Measurements from ENCODE around the gene ARGLU1.

- TF ChIP-seq NR1H2 (CRISPR knock-in tag; IDR thresholded peaks at IDR 0.05): no peak
- TF ChIP-seq ZFP1 (CRISPR knock-in tag; IDR thresholded peaks at IDR 0.05): no peak
- no peak for TF ChIP-seq E2F5 (CRISPR knock-in tag; IDR thresholded peaks at IDR 0.05)
- no peak for TF ChIP-seq EP300 (IDR thresholded peaks at IDR 0.05; ENCODE audit: low read length)
- no peak for TF ChIP-seq ZNF3 (CRISPR knock-in tag; IDR thresholded peaks at IDR 0.05)
- no peak for TF ChIP-seq CTCF (IDR thresholded peaks at IDR 0.05 in 2 of 3, conservative IDR thresholded peaks at IDR 0.05 in 1 of 3; ENCODE audit: insufficient read depth in 2 of 3, low read depth in 1 of 3, low read length in 3 of 3)
These were observed 75.9 kb downstream of the ARGLU1 start for GRCh38 chr13:106491928-106492587.
